Colon (tissue), 2 donors: ENCODE results near the gene PSORS1C2.
"Not testable (repeated sequence)": the region's sequence is repeated elsewhere in the genome, so short reads cannot be mapped to it uniquely, and the experiment has no call there.

Experiments
- FAIRE-seq: peaks from 2 replicates; lab custom pipeline; 2012; peaks lifted over from hg19 to GRCh38; lab: Jason Lieb, UNC
- donor health status: control.
- donor health status: control.

Gene PSORS1C2

GRCh38 chr6:31138982-31139381 is at the start of gene PSORS1C2:
TSS of gene PSORS1C2 (minus strand) at chr6:31139066. CDS start at chr6:31139026, 40 bp downstream.
- FAIRE-seq, result no peak

- FAIRE-seq, result no peak
These were observed 48.9 kb upstream of the PSORS1C2 start for GRCh38 chr6:31187780-31188194.

GRCh38 chr6:31186052-31186734 is 47.3 kb upstream of the PSORS1C2 start:
- no peak for FAIRE-seq

GRCh38 chr6:31185695-31186051 is 46.8 kb upstream of the PSORS1C2 start:
- FAIRE-seq, result not testable (repeated sequence)

GRCh38 chr6:31183859-31184258 is 45.0 kb upstream of the PSORS1C2 start:
- not testable (repeated sequence) for FAIRE-seq

GRCh38 chr6:31183287-31183686 is 44.4 kb upstream of the PSORS1C2 start:
- not testable (repeated sequence) for FAIRE-seq

- FAIRE-seq, result no peak
These were observed 41.6 kb upstream of the PSORS1C2 start for GRCh38 chr6:31180500-31180899.

GRCh38 chr6:31179896-31180295 is 41.0 kb upstream of the PSORS1C2 start:
- no peak for FAIRE-seq

GRCh38 chr6:31179042-31179386 is 40.1 kb upstream of the PSORS1C2 start:
- FAIRE-seq, result no peak

- FAIRE-seq, result no peak
These were observed 39.5 kb upstream of the PSORS1C2 start for GRCh38 chr6:31178143-31179041.

GRCh38 chr6:31175971-31176370 is 37.1 kb upstream of the PSORS1C2 start:
- no peak for FAIRE-seq

- no peak for FAIRE-seq
These were observed 35.5 kb upstream of the PSORS1C2 start for GRCh38 chr6:31174378-31174777.

- no peak for FAIRE-seq
These were observed 34.5 kb upstream of the PSORS1C2 start for GRCh38 chr6:31173406-31173805.

- no peak for FAIRE-seq
These were observed 34.1 kb upstream of the PSORS1C2 start for GRCh38 chr6:31172973-31173384.

GRCh38 chr6:31171931-31172905 is 33.4 kb upstream of the PSORS1C2 start:
- FAIRE-seq, result no peak

- no peak for FAIRE-seq
These were observed 32.3 kb upstream of the PSORS1C2 start for GRCh38 chr6:31170987-31171671.

GRCh38 chr6:31170600-31170881 is 31.7 kb upstream of the PSORS1C2 start, which contains the start of gene POU5F1:
TSS of gene POU5F1 (minus strand) at chr6:31170682. CDS start at chr6:31170620, 62 bp downstream.
- no peak for FAIRE-seq

GRCh38 chr6:31169858-31170599 is 31.2 kb upstream of the PSORS1C2 start:
- not testable (repeated sequence) for FAIRE-seq

- FAIRE-seq, result no peak
These were observed 30.4 kb upstream of the PSORS1C2 start for GRCh38 chr6:31169123-31169857.

GRCh38 chr6:31168606-31169005 is 29.7 kb upstream of the PSORS1C2 start:
- no peak for FAIRE-seq
